ENCODE results near the gene KLHL26. TPM values are rescaled to one million over a fixed set of nuclear protein-coding genes. Genes with fewer than 3 reads are reported as not detected.

Gene KLHL26
- total RNA-seq, 1 donor from 2014 or later, result 8.3 TPM

GRCh38 chr19:18687740-18688465, 51.1 kb downstream of the KLHL26 start:
- H3K36me3 ChIP-seq, result no peaks in the 10 kb centered on the region

GRCh38 chr19:18696023-18696422, 59.2 kb downstream of the KLHL26 start:
- TF ChIP-seq CTCF (IDR thresholded peaks at IDR 0.05), result no peak
- TF ChIP-seq POLR2AphosphoS5 (IDR thresholded peaks at IDR 0.05; ENCODE audit: insufficient read depth in 1 of 2, low read depth in 1 of 2), result no peak
- no peak for TF ChIP-seq POLR2A (IDR thresholded peaks at IDR 0.05)
- H3K27me3 ChIP-seq, result no peaks in the 10 kb centered on the region
- peaks cover 17% of the 10 kb centered on the region for H3K4me1 ChIP-seq
- H3K4me3 ChIP-seq, result no peak overlapping the region
- no peak overlapping the region for H3K27ac ChIP-seq
- H3K9me3 ChIP-seq, result no peaks in the 10 kb centered on the region
- H3K36me3 ChIP-seq, result no peaks in the 10 kb centered on the region
- no peak for DNase-seq (ENCODE audit: extremely low spot score in 2 of 2)
- intact Hi-C loops (cut with DNase I), result no loop called here

More at GRCh38 chr19:18687740-18688465, 51.1 kb downstream of the KLHL26 start:
- no peak overlapping the region for H3K4me3 ChIP-seq
- intact Hi-C loops (cut with DNase I), result loop anchor here (10.0 kb wide), 1 partner anchor 157 kb away; no protein-coding TSS in a partner anchor
- H3K4me1 ChIP-seq, result peaks cover 17% of the 10 kb centered on the region
- no peaks in the 10 kb centered on the region for H3K9me3 ChIP-seq
- TF ChIP-seq CTCF (IDR thresholded peaks at IDR 0.05) (no peak), POLR2AphosphoS5 (IDR thresholded peaks at IDR 0.05; ENCODE audit: insufficient read depth in 1 of 2, low read depth in 1 of 2) (no peak), POLR2A (IDR thresholded peaks at IDR 0.05) (no peak)
- DNase-seq (ENCODE audit: extremely low spot score in 2 of 2), result no peak
- H3K27ac ChIP-seq, result no peak overlapping the region
- no peaks in the 10 kb centered on the region for H3K27me3 ChIP-seq

- TF ChIP-seq POLR2A (IDR thresholded peaks at IDR 0.05) (no peak), CTCF (IDR thresholded peaks at IDR 0.05) (no peak), POLR2AphosphoS5 (IDR thresholded peaks at IDR 0.05; ENCODE audit: insufficient read depth in 1 of 2, low read depth in 1 of 2) (no peak)
- no peaks in the 10 kb centered on the region for H3K9me3 ChIP-seq
- H3K27me3 ChIP-seq, result no peaks in the 10 kb centered on the region
- DNase-seq (ENCODE audit: extremely low spot score in 2 of 2), result no peak
- no peaks in the 10 kb centered on the region for H3K36me3 ChIP-seq
- intact Hi-C loops (cut with DNase I), result no loop called here
- H3K4me1 ChIP-seq, result peaks cover 23% of the 10 kb centered on the region
- no peak overlapping the region for H3K27ac ChIP-seq
- H3K4me3 ChIP-seq, result no peak overlapping the region
Measured at GRCh38 chr19:18697680-18698079, 60.9 kb downstream of the KLHL26 start.

GRCh38 chr19:18698321-18699167, 61.7 kb downstream of the KLHL26 start:
- no peaks in the 10 kb centered on the region for H3K27me3 ChIP-seq
- DNase-seq (ENCODE audit: extremely low spot score in 2 of 2), result no peak
- no peak for TF ChIP-seq POLR2A (IDR thresholded peaks at IDR 0.05)
- TF ChIP-seq POLR2AphosphoS5 (IDR thresholded peaks at IDR 0.05; ENCODE audit: insufficient read depth in 1 of 2, low read depth in 1 of 2), result no peak
- TF ChIP-seq CTCF (IDR thresholded peaks at IDR 0.05), result no peak
- intact Hi-C loops (cut with DNase I), result no loop called here
- no peak overlapping the region for H3K27ac ChIP-seq
- H3K4me3 ChIP-seq, result no peak overlapping the region
- no peaks in the 10 kb centered on the region for H3K36me3 ChIP-seq
- no peaks in the 10 kb centered on the region for H3K9me3 ChIP-seq
- H3K4me1 ChIP-seq, result peaks cover 23% of the 10 kb centered on the region

Data from vagina (tissue), 2 donors.